GM12865 (cell line): Measurements from ENCODE around the gene MRAS.

Experiments used
- DNase-seq: peaks from one replicate; pipeline ENCODE4 v3.0.0; 2010; ENCODE audit warnings: low read depth
- H3K4me3 ChIP-seq: 2 replicates; pipeline ENCODE4 v1.5.1; 2011; ENCODE audit warnings: mild to moderate bottlenecking, low read depth, low read length, control low read depth
- TF ChIP-seq, protein P1 (sequence below): IDR thresholded peaks from 2 replicates; pipeline ENCODE4 v1.5.1; 2011; ENCODE audit warnings: low read length, control low read depth, low read depth, inconsistent platforms; ENCODE audit not compliant: insufficient read depth; ENCODE audit errors: missing control alignments

MRAS gene

DNA sequence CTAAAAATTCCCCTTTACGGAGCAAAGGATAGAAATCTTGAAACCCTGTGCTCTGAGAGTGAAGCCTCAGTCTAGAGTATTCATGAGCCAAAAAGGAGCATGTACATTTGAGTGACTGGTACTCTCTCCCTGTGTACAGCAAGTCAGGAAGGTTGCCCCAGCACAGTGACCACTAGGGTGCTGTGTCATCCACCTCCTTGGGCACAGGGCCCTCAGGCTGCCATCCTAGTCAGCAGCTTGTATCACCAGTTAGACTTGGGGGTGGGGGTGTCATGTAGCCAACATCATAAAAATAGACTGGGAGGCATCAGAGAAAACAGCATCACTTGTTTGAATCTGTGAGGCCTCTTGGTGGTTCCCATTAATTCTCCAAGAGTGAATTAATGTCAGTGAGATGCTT, 30.7 kb upstream of the MRAS start:
- H3K4me3 ChIP-seq, result no peak overlapping the region
- TF ChIP-seq, protein P1, sequence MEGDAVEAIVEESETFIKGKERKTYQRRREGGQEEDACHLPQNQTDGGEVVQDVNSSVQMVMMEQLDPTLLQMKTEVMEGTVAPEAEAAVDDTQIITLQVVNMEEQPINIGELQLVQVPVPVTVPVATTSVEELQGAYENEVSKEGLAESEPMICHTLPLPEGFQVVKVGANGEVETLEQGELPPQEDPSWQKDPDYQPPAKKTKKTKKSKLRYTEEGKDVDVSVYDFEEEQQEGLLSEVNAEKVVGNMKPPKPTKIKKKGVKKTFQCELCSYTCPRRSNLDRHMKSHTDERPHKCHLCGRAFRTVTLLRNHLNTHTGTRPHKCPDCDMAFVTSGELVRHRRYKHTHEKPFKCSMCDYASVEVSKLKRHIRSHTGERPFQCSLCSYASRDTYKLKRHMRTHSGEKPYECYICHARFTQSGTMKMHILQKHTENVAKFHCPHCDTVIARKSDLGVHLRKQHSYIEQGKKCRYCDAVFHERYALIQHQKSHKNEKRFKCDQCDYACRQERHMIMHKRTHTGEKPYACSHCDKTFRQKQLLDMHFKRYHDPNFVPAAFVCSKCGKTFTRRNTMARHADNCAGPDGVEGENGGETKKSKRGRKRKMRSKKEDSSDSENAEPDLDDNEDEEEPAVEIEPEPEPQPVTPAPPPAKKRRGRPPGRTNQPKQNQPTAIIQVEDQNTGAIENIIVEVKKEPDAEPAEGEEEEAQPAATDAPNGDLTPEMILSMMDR, result no peak
- no peak for DNase-seq

DNA sequence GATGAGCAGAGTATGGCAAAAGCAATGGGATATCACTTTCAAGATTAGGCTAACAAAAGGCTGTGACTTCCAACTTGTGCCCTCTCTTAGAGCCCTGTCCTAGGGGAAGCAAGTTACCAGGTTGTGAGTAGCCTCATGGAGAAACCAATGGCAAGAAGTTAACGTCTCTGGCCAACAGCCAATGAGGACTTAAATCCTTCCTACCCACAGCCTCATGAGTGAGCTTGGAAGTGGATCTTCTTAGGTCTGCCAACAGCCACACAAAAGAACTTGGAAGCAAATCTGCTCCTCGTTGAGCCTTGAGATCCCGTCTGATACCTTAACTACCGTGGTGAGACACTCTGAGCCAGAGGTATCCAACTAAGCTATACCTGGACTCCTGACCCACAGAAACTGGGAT, 24.4 kb upstream of the MRAS start:
- H3K4me3 ChIP-seq, result no peak overlapping the region
- no peak for DNase-seq

DNA sequence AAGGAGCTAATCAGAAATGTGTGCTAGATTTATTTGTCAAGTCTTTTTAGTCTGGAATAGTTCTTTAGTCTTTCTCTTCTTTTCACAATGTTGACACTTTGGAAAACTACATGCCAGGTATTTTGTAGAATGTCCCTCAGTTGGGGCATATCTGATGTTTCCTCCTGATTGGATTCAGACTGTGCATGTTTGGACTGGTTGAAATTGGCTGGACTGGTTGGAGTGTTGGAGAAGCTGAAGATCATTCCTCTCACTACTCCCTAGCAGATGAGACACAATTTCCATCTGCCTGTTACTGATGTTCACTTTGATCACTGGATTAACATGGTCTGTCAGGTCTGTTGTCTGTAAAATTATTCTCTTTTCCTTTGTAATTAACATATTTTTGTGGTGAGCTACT, 22.4 kb upstream of the MRAS start:
- DNase-seq, result no peak
- H3K4me3 ChIP-seq, result no peak overlapping the region
- TF ChIP-seq, protein P1, result no peak

More for the DNA sequence above, 24.4 kb upstream of the MRAS start:
- TF ChIP-seq, protein P1, result no peak

DNA sequence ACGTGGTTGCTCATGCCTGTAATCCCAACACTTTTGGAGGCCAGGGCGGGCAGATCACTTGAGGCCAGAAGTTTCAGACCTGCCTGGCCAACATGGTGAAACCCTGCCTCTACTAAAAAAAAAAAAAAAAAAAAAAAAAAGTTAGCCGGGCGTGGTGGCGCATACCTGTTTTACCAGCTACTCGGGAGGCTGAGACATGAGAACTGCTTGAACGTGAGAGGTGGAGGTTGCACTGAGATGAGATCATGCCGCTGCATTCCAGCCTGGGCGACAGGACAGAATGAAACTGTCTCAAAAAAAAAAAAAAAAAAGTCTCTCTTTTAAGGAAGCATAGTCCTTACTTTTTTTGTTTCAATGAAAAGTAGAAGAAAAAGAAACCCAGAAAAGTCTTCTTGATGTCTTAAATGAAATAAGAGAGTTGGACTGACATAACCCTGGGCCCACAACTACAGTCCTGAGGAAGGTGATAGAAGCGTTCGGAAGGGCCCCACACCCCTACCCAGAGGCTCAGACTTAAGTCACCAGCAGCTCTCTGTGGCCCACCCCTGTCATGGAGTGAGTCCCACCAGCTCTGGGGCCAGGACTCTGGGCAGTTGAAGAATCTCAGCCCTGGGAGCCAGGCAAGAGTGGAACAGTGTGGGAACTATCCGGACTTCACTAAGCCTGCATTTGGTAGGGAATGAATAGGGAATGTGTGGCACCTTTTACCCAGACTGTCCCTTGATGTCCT, 21.3 kb upstream of the MRAS start:
- H3K4me3 ChIP-seq, result no peak overlapping the region
- DNase-seq, result no peak
- TF ChIP-seq, protein P1, result no peak

DNA sequence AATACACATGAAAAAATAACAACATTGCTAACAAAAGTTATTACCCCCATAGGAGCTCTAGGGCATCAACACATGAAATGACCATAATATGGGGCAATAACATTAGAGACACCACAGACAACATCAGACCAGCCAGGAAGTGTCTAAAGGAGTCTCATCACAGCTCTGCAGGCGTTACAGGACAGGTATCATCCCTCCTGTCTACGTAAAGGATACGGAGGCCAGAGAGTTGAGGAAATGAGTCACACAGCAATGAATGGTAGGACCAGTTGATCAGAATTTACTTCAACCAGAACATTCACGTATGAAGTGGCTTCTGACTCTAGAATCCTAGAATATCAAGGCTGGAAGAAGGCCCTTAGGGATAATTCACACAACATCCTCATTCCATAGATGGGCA, 20.5 kb upstream of the MRAS start:
- TF ChIP-seq, protein P1, result no peak
- H3K4me3 ChIP-seq, result no peak overlapping the region
- DNase-seq, result no peak

DNA sequence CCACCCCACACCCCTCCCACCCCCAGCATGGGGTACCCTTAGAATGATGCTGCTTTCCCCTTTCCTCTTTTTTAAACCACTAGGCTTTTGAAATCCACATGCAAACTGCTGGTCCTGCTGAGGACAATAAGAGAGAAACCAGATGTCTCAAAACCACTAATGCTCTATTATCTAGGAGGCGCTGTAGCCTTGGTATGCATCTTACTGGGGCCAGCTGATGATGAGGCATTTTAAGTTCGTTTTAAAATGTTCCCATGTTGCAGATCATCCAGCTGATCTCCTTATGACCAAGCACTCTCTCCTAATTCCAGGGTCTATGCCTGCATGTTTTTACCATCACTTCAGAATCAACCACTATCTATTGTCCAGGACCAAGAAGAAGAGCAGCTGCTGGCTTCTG, 20.0 kb upstream of the MRAS start:
- TF ChIP-seq, protein P1, result no peak
- H3K4me3 ChIP-seq, result no peak overlapping the region
- DNase-seq, result no peak
